PC-3 (cell line): ENCODE results near the gene PTPN23. TPM values are rescaled to one million over a fixed set of nuclear protein-coding genes. Genes with fewer than 3 reads are reported as not detected.

Source experiments
- ATAC-seq: fragments of 200-7000 bp; cut with Tn5 transposase; 2 replicates; pipeline ENCODE4 v1.9.1; 2020; ENCODE audit warnings: mild to moderate bottlenecking, moderate library complexity
- BruUV-seq: library from RNA; stranded (reverse); fragments of 400-500 nt; replicated peaks from 2 replicates; lab custom pipeline; 2021; lab: Mats Ljungman, UMichigan
- CTCF ChIA-PET: fragments of 300-600 bp; sonication (Branson Sonifier 250); formaldehyde crosslinking; loops from one replicate; lab custom pipeline; 2022; ENCODE audit warnings: antibody characterized with exemption; lab: Charles Lee
- POLR2A ChIA-PET: fragments of 300-600 bp; sonication (Branson Sonifier 250); formaldehyde crosslinking; loops from one replicate; lab custom pipeline; 2022; ENCODE audit warnings: antibody characterized with exemption; ENCODE audit not compliant: unreplicated experiment; lab: Charles Lee
- DNase-seq: peaks from one replicate; pipeline ENCODE4 v3.0.0-alpha.2; 2015
- H2AFZ ChIP-seq: fragments of 300-600 bp; sonication (generic); 2 replicates; pipeline ENCODE4 v1.6.0; 2016; ENCODE audit warnings: antibody characterized with exemption, low read length
- H3F3A ChIP-seq: fragments of 300-600 bp; sonication (generic); one replicate; pipeline ENCODE4 v1.6.0; 2017; ENCODE audit warnings: antibody characterized with exemption, low read length, control low read depth, mild to moderate bottlenecking; ENCODE audit not compliant: unreplicated experiment
- H3K27ac ChIP-seq: fragments of 300-600 bp; sonication (generic); 2 replicates; pipeline ENCODE4 v1.5.1; 2016; ENCODE audit warnings: mild to moderate bottlenecking, low read length
- H3K27me3 ChIP-seq: fragments of 300-600 bp; sonication (generic); 2 replicates; pipeline ENCODE4 v1.6.1; 2016; ENCODE audit warnings: low read length, mixed read lengths
- H3K36me3 ChIP-seq: fragments of 300-600 bp; sonication (generic); 2 replicates; pipeline ENCODE4 v1.6.1; 2016; ENCODE audit warnings: low read depth, mixed run types, low read length, mixed read lengths
- H3K4me1 ChIP-seq: fragments of 300-600 bp; sonication (generic); 2 replicates; pipeline ENCODE4 v1.5.1; 2016; ENCODE audit warnings: low read length; ENCODE audit not compliant: insufficient read depth
- H3K4me2 ChIP-seq: fragments of 300-600 bp; sonication (generic); 2 replicates; pipeline ENCODE4 v1.6.0; 2016; ENCODE audit warnings: low read length
- H3K4me3 ChIP-seq: fragments of 300-600 bp; sonication (generic); 2 replicates; pipeline ENCODE4 v1.5.1; 2016; ENCODE audit warnings: mild to moderate bottlenecking, low read length, mixed read lengths
- H3K79me2 ChIP-seq: fragments of 300-600 bp; sonication (generic); 2 replicates; pipeline ENCODE4 v1.6.1; 2017; ENCODE audit warnings: low read length, mixed read lengths
- H3K9ac ChIP-seq: fragments of 300-600 bp; sonication (generic); 2 replicates; pipeline ENCODE4 v1.6.0; 2016; ENCODE audit warnings: mild to moderate bottlenecking, low read length
- H3K9me2 ChIP-seq: fragments of 300-600 bp; sonication (generic); replicated peaks from 2 replicates; pipeline ENCODE4 v1.6.1; 2016; ENCODE audit warnings: mixed run types, low read length, mixed read lengths
- H3K9me3 ChIP-seq: fragments of 300-600 bp; sonication (generic); 2 replicates; pipeline ENCODE4 v1.6.1; 2016; ENCODE audit warnings: low read length, mixed read lengths
- H4K20me1 ChIP-seq: fragments of 300-600 bp; sonication (generic); 2 replicates; pipeline ENCODE4 v1.6.1; 2016; ENCODE audit warnings: low read length, mixed read lengths
- EZH2 ChIP-seq: fragments of 300-600 bp; sonication (generic); IDR thresholded peaks from one replicate; pipeline ENCODE4 v1.6.1; 2017; ENCODE audit warnings: antibody characterized with exemption, mild to moderate bottlenecking, low read length; ENCODE audit not compliant: unreplicated experiment
- EZH2phosphoT487 ChIP-seq: fragments of 300-600 bp; sonication (generic); IDR thresholded peaks from 2 replicates; pipeline ENCODE4 v1.6.1; 2018; ENCODE audit warnings: mild to moderate bottlenecking, antibody characterized with exemption, low read length, borderline replicate concordance
- intact Hi-C: fragments of 100-400 bp; cut with micrococcal nuclease; formaldehyde crosslinking; loops from 2 replicates; pipeline ENCODE4 v1.9.0; 2023
- total RNA-seq: library from RNA; depleted of rRNA; stranded (reverse); fragments of >200 nt; gene quantifications from 2 replicates; pipeline ENCODE4 v1.2.3, GENCODE V29; 2014
- TF ChIP-seq, protein P1 (sequence below): fragments of 300-600 bp; sonication (generic); conservative IDR thresholded peaks from 2 replicates; pipeline ENCODE4 v1.5.1; 2017; ENCODE audit warnings: antibody characterized with exemption, low read depth, mild to moderate bottlenecking, low read length

PTPN23 gene
- total RNA-seq, 1 experiment from 2014 or later: 22.3 TPM

DNA sequence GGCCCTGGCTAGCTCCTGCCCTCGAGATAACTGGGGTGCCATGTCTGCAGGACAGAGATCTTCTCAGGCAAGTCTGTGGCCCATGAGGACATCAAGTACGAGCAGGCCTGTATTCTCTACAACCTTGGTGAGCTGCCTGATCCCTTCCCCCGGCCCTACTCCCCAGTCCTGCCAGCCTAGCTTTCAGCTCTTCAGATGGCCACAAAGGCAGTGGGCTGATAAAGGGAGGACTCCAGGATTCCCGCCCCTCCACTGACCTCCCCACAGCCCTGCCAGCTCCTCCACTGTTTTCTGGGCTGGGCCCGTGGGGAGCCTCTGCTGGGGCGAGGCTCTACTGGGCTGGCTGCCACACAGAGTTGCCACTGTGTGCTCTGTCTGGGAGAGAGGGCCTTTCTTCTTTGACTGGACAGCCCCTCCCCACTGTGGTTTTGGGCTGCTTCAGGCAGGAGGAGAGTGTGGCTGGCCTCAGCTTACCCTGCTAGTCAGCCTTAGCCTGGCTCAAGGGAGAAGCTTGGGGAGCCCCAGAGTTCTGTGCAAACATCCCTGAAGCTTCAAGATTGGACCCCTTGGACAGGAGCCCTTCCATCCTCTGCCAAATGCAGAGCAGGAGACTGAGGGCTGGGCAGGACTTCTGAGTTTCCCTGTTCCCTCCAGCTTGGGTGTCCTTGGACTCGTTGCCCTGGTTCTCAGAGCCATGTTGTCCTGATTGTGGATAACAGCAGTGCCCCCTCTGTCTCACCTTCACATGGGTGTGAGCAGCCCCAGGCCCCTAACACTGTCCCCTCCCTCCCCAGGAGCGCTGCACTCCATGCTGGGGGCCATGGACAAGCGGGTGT lies 24.4 kb downstream of the PTPN23 start:
- no peak for DNase-seq
- H3K4me1 ChIP-seq: no peaks in the 10 kb centered on the region
- POLR2A ChIA-PET: no interaction called here
- BruUV-seq: no TSS peak
- H3K27ac ChIP-seq: no peak overlapping the region
- H3K9ac ChIP-seq: no peak overlapping the region
- peaks cover 10% of the 10 kb centered on the region for H4K20me1 ChIP-seq
- ATAC-seq: peak; percentile 82
- H3K27me3 ChIP-seq: no peaks in the 10 kb centered on the region
- H3K9me3 ChIP-seq: no peaks in the 10 kb centered on the region
- H2AFZ ChIP-seq: no peak overlapping the region
- H3K36me3 ChIP-seq: peaks cover 24% of the 10 kb centered on the region; the same call in 1 of the 2 replicates
- intact Hi-C loops: no loop called here
- TF ChIP-seq EZH2 (no peak), EZH2phosphoT487 (no peak)
- TF ChIP-seq, protein P1, sequence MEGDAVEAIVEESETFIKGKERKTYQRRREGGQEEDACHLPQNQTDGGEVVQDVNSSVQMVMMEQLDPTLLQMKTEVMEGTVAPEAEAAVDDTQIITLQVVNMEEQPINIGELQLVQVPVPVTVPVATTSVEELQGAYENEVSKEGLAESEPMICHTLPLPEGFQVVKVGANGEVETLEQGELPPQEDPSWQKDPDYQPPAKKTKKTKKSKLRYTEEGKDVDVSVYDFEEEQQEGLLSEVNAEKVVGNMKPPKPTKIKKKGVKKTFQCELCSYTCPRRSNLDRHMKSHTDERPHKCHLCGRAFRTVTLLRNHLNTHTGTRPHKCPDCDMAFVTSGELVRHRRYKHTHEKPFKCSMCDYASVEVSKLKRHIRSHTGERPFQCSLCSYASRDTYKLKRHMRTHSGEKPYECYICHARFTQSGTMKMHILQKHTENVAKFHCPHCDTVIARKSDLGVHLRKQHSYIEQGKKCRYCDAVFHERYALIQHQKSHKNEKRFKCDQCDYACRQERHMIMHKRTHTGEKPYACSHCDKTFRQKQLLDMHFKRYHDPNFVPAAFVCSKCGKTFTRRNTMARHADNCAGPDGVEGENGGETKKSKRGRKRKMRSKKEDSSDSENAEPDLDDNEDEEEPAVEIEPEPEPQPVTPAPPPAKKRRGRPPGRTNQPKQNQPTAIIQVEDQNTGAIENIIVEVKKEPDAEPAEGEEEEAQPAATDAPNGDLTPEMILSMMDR: no peak
- H3K4me3 ChIP-seq: no peak overlapping the region
- peaks cover 18% of the 10 kb centered on the region for H3K79me2 ChIP-seq
- CTCF ChIA-PET: interaction anchor here (0.5 kb wide), 1 partner anchor 77 kb away, joined by 4 read pairs; no protein-coding TSS in a partner anchor
- no peak overlapping the region for H3K4me2 ChIP-seq
- H3F3A ChIP-seq: no peaks in the 10 kb centered on the region
- no peaks in the 10 kb centered on the region for H3K9me2 ChIP-seq

DNA sequence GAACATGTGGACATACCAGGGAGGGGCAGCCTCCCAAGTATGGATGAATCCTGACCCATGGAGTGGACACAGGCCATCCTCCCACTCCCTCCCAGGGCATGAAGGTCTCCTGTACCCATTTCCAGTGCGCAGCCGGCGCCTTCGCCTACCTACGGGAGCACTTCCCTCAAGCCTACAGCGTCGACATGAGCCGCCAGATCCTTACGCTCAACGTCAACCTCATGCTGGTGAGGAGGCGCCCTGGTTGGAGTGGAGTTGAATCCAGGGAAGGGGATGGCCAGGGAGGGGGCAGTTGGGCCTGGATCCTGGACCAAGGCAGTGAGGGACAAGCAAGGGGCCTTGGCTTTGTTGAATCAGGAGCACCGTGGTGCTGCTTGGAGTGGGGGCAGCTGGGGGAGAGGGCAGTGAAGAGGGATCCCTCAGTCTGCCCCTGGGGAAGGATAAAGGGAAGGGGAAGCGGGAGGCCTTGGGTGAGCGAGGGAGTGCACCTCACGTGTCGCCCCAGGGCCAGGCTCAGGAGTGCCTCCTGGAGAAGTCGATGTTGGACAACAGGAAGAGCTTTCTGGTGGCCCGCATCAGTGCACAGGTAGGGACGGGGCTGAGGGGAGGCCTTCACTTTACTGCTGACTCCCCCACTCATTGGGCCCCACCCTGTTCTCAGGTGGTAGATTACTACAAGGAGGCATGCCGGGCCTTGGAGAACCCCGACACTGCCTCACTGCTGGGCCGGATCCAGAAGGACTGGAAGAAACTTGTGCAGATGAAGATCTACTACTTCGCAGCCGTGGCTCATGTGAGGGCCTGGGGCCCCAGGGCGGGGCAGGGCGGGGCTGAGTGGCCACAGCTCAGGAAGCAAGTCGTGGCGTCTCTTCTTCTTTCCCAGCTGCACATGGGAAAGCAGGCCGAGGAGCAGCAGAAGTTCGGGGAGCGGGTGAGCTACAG lies 25.3 kb downstream of the PTPN23 start:
- Histone ChIP-seq H3K4me1 (no peaks in the 10 kb centered on the region), H3K27me3 (no peaks in the 10 kb centered on the region), H3K9me2 (no peaks in the 10 kb centered on the region), H3K4me2 (no peak overlapping the region), H3F3A (no peaks in the 10 kb centered on the region), H3K4me3 (no peak overlapping the region), H3K9ac (no peak overlapping the region), H4K20me1 (peaks cover 10% of the 10 kb centered on the region), H3K27ac (no peak overlapping the region), H3K36me3 (peaks cover 22% of the 10 kb centered on the region; the same call in 1 of the 2 replicates), H2AFZ (no peak overlapping the region), H3K79me2 (peaks cover 16% of the 10 kb centered on the region), H3K9me3 (no peaks in the 10 kb centered on the region)
- BruUV-seq: no TSS peak
- no peak for DNase-seq
- ChIA-PET POLR2A (interaction anchor here (0.5 kb wide), 1 partner anchor 125 kb away, joined by 4 read pairs; no protein-coding TSS in a partner anchor), CTCF (interaction anchor here (0.5 to 0.6 kb wide), 3 partner anchors 35 to 339 kb away, joined by 3 to 8 read pairs (median 4); no protein-coding TSS in a partner anchor)
- no peak for ATAC-seq
- intact Hi-C loops: no loop called here
- TF ChIP-seq EZH2 (no peak), EZH2phosphoT487 (no peak)
- TF ChIP-seq, protein P1: no peak
